ENCODE data around the gene PRUNE2. TPM values are rescaled to one million over a fixed set of nuclear protein-coding genes. Genes with fewer than 3 reads are reported as not detected.
A peak's percentile ranks its signal among the peaks of the same experiment; 100 is the strongest.

Gene PRUNE2
- total and polyA plus RNA-seq, 9 of the 15 experiments (the other 6 are each of a cell fraction or from before 2014, with no cell fraction given): 0.05 to 0.45 (median 0.18) TPM; not detected in 1

GRCh38 chr9:76630916-76631315 lies 275.0 kb downstream of the PRUNE2 start (continued):
- no peak for TF ChIP-seq GABPA (tag; conservative IDR thresholded peaks at IDR 0.05; ENCODE audit: low read depth)
- TF ChIP-seq TAL1 (IDR thresholded peaks at IDR 0.05): peak; percentile 79
- peak; percentile 78 for TF ChIP-seq CBFA2T2 (conservative IDR thresholded peaks at IDR 0.05)
- peak; percentile 88 for TF ChIP-seq ARID1B (IDR thresholded peaks at IDR 0.05)
- TF ChIP-seq SOX6 (IDR thresholded peaks at IDR 0.05): peak; percentile 58
- TF ChIP-seq EGR1 (conservative IDR thresholded peaks at IDR 0.05): peak; percentile 18; the same call in 1 of the 2 replicates
- no peak for TF ChIP-seq E2F8 (IDR thresholded peaks at IDR 0.05; ENCODE audit: low read depth, partially characterized antibody)
- no peak for TF ChIP-seq KLF13 (tag; IDR thresholded peaks at IDR 0.05; ENCODE audit: borderline replicate concordance, low read depth)
- TF ChIP-seq SMARCA4 (IDR thresholded peaks at IDR 0.05): peak; percentile 72
- TF ChIP-seq TCF3 (CRISPR knock-in tag; IDR thresholded peaks at IDR 0.05): peak; percentile 83
- TF ChIP-seq CREM (IDR thresholded peaks at IDR 0.05; ENCODE audit: low read depth): peak; percentile 26; the same call in 1 of the 2 replicates
- TF ChIP-seq NFIC (IDR thresholded peaks at IDR 0.05): peak; percentile 91
- TF ChIP-seq CBFA2T3 (IDR thresholded peaks at IDR 0.05): peak; percentile 89
- TF ChIP-seq CCNT2 (IDR thresholded peaks at IDR 0.05; ENCODE audit: borderline replicate concordance, extremely low read depth, insufficient read length, low read depth, low read length): peak; percentile 58
- TF ChIP-seq EP300 (IDR thresholded peaks at IDR 0.05; ENCODE audit: low read length): peak; percentile 89
- TF ChIP-seq PBX2 (CRISPR knock-in tag; IDR thresholded peaks at IDR 0.05; ENCODE audit: low read depth): no peak
- peak; percentile 43; the same call in 1 of the 2 replicates for TF ChIP-seq PBX2 (tag; conservative IDR thresholded peaks at IDR 0.05; ENCODE audit: low read depth)
- TF ChIP-seq SMARCE1 (IDR thresholded peaks at IDR 0.05): peak; percentile 27; the same call in 1 of the 2 replicates
- TF ChIP-seq STAT5A (IDR thresholded peaks at IDR 0.05; ENCODE audit: borderline replicate concordance, low read length): peak; percentile 50; the same call in 1 of the 2 replicates
- TF ChIP-seq VEZF1 (CRISPR knock-in tag; IDR thresholded peaks at IDR 0.05): 0 out of 2 replicates have a peak, but pooled peaks have one; percentile 18
- peak; percentile 71; the same call in 1 of the 2 replicates for TF ChIP-seq DPF2 (IDR thresholded peaks at IDR 0.05)
- TF ChIP-seq NCOR1 (IDR thresholded peaks at IDR 0.05): peak; percentile 77
- TF ChIP-seq HDGF (IDR thresholded peaks at IDR 0.05): no peak
- peak; percentile 65 for TF ChIP-seq MEIS2 (IDR thresholded peaks at IDR 0.05; ENCODE audit: partially characterized antibody)
- no peak for TF ChIP-seq NFYB (IDR thresholded peaks at IDR 0.05; ENCODE audit: extremely low read depth, insufficient read length)

All from K562 (cell line).